HUES6 (cell line): ENCODE measurements around the gene TMEM88.
A peak's percentile ranks its signal among the peaks of the same experiment; 100 is the strongest.

Experiments used
- H3K27ac ChIP-seq: 2 replicates; pipeline ENCODE4 v1.7.0; 2013; ENCODE audit warnings: low read depth, mild to moderate bottlenecking, low read length, inconsistent platforms
- H3K27me3 ChIP-seq: 2 replicates; pipeline ENCODE4 v1.6.1; 2013; ENCODE audit warnings: low read length; ENCODE audit not compliant: control insufficient read depth, insufficient read depth
- H3K36me3 ChIP-seq: 2 replicates; pipeline ENCODE4 v1.6.1; 2013; ENCODE audit warnings: low read length; ENCODE audit not compliant: control insufficient read depth, insufficient read depth
- H3K4me1 ChIP-seq: 2 replicates; pipeline ENCODE4 v1.6.1; 2013; ENCODE audit warnings: low read length; ENCODE audit not compliant: control insufficient read depth, insufficient read depth
- H3K4me3 ChIP-seq: 2 replicates; pipeline ENCODE4 v1.5.1; 2013; ENCODE audit warnings: low read depth, low read length
- H3K9ac ChIP-seq: one replicate; pipeline ENCODE4 v1.6.1; 2013; ENCODE audit warnings: mild to moderate bottlenecking, low read length
- H3K9me3 ChIP-seq: 2 replicates; pipeline ENCODE4 v1.6.1; 2013; ENCODE audit warnings: low read depth, low read length; ENCODE audit not compliant: control insufficient read depth, insufficient read depth

Gene TMEM88

DNA sequence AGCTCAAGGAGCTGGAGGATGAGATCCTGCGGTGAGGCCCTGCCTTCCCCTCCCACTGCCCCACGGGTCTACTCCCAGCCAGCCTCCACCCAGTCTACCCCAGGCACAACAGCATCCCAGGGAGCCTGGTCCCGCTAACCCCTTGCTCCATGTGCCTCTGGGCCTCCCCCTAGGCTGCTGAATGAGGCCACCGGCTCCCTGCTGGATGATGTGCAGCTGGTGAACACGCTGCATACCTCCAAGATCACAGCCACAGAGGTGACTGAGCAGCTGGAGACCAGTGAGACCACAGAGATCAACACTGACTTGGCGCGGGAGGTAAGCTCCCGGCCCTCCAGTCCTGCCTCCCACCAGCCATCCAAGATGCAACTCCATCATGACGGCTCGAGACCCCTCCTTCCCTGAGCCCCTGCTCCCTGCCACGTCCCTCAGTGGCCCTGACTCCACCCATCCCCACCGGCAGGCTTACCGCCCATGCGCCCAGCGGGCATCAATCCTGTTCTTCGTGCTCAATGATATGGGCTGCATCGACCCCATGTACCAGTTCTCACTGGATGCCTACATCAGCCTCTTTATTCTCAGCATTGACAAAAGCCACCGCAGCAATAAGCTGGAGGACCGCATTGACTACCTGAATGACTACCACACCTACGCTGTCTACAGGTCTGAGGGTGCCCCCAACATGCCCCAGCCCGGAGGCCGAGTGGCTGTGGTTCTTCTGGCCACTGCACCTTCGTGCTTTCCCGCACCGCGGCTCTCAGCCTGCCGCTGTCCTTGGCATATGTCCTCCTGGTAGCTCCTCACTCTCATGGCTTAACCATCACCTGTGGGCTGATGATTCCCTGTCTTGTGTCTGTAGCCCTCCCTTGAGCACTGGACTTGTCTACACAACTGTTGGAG is 35.9 kb upstream of the TMEM88 start:
- no peak overlapping the region for H3K4me3 ChIP-seq
- H3K9me3 ChIP-seq: no peaks in the 10 kb centered on the region
- no peak overlapping the region for H3K9ac ChIP-seq
- H3K27ac ChIP-seq: no peak overlapping the region
- peaks cover 19% of the 10 kb centered on the region for H3K27me3 ChIP-seq
- H3K4me1 ChIP-seq: peaks cover 7% of the 10 kb centered on the region; the same call in 1 of the 2 replicates
- no peaks in the 10 kb centered on the region for H3K36me3 ChIP-seq

DNA sequence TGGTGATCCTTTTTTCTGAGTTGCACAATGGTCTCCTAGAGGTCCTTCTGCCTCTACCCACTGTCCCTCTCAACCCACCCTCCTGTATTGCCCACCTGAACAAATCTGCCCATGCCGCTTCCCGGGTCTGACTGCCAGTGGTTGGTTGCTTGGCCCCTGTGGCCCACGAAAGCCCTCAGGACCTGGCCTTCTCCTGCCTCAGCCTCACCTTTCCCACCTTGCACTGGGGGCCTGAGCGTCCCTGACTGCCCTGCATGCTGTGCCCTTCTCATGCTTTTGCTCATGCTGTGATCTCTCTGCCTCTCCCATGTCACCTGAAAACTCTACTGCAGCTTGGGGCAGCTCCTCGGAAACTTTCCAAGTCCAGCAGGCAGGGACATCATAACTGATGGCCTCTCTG is 34.6 kb upstream of the TMEM88 start:
- no peaks in the 10 kb centered on the region for H3K9me3 ChIP-seq
- H3K27ac ChIP-seq: no peak overlapping the region
- H3K9ac ChIP-seq: no peak overlapping the region
- peaks cover 8% of the 10 kb centered on the region; the same call in 1 of the 2 replicates for H3K4me1 ChIP-seq
- peaks cover 30% of the 10 kb centered on the region for H3K27me3 ChIP-seq
- no peaks in the 10 kb centered on the region for H3K36me3 ChIP-seq
- no peak overlapping the region for H3K4me3 ChIP-seq

DNA sequence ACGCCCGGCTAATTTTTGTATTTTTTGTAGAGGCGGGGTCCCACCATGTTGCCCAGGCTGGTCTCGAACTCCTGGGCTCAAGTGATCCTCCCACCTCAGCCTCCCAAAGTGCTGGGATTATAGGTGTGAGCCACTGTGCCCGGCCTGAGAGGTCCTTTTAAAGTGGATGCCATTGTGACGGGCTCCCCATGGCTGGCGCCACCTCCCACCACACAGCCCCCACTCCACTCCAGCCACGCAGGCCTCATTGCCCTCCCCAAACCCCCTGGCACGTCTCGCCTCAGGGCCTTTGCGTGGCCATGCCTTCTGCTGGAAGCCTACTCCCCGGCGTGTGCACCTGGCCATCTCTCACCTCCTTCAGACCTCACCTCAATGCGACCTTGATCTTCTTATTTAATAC is 32.7 kb upstream of the TMEM88 start:
- Histone ChIP-seq H3K9me3 (no peaks in the 10 kb centered on the region), H3K27ac (no peak overlapping the region), H3K9ac (no peak overlapping the region), H3K4me1 (peaks cover 8% of the 10 kb centered on the region; the same call in 1 of the 2 replicates), H3K4me3 (no peak overlapping the region), H3K27me3 (peaks cover 39% of the 10 kb centered on the region), H3K36me3 (no peaks in the 10 kb centered on the region)

DNA sequence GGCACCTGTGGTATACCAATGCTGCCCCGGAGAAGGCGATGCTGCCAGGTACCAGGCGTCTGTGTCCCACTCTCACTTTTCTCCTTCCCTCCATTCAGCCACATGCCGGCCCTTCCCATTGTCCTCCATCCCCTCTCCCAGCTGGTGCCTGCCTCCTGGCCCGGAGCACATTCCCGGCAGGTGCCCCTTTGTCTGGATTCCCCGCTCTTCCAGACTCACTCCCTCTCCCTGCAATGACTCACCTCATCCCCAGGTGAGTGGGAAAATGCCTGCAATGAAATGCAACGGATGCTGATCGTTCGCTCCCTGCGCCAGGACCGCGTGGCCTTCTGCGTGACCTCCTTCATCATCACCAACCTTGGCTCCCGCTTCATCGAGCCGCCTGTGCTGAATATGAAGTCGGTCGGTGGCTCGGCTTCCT is 31.3 kb upstream of the TMEM88 start:
- Histone ChIP-seq H3K36me3 (no peaks in the 10 kb centered on the region), H3K9ac (peak overlapping the region; percentile 27), H3K27ac (no peak overlapping the region), H3K27me3 (peaks cover 41% of the 10 kb centered on the region), H3K4me3 (peak overlapping the region; percentile 5; the same call in 1 of the 2 replicates), H3K4me1 (peaks cover 8% of the 10 kb centered on the region; the same call in 1 of the 2 replicates), H3K9me3 (no peaks in the 10 kb centered on the region)

DNA sequence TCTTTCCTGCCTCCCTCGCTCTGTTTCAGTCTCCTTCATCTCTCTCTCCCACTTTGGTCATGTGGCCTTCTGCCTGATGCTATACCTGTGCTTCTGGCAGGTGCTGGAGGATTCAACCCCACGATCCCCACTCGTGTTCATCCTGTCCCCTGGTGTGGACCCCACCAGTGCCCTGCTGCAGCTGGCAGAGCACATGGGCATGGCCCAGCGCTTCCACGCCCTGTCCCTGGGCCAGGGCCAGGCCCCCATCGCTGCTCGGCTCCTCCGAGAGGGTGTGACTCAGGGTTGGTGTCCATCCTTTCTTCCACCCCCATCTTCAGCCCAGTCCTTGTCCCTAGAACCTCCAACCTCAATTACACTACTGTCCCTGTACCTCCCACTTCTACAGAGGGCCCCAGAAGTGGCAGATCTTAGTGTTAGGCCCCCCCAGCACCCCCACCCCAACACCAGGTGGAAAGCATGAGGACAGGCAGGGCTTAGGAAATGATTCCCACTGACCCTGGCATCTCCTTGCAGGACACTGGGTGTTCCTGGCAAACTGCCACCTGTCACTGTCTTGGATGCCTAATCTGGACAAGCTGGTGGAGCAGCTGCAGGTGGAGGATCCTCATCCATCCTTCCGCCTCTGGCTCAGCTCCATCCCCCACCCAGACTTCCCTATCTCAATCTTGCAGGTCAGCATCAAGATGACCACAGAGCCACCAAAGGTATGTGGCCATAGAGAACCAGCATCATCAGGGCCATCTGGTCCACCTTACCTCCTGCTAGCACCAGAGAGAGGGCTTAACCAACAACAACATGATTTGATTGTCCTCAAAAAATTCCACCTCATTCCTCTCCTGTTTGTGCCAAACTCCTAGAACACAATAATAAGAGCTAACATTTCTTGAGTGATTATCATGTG is 30.6 kb upstream of the TMEM88 start:
- peak overlapping the region; percentile 5; the same call in 1 of the 2 replicates for H3K4me3 ChIP-seq
- H3K36me3 ChIP-seq: no peaks in the 10 kb centered on the region
- no peaks in the 10 kb centered on the region for H3K9me3 ChIP-seq
- peaks cover 8% of the 10 kb centered on the region; the same call in 1 of the 2 replicates for H3K4me1 ChIP-seq
- H3K9ac ChIP-seq: peak overlapping the region; percentile 27
- H3K27me3 ChIP-seq: peaks cover 35% of the 10 kb centered on the region
- no peak overlapping the region for H3K27ac ChIP-seq

DNA sequence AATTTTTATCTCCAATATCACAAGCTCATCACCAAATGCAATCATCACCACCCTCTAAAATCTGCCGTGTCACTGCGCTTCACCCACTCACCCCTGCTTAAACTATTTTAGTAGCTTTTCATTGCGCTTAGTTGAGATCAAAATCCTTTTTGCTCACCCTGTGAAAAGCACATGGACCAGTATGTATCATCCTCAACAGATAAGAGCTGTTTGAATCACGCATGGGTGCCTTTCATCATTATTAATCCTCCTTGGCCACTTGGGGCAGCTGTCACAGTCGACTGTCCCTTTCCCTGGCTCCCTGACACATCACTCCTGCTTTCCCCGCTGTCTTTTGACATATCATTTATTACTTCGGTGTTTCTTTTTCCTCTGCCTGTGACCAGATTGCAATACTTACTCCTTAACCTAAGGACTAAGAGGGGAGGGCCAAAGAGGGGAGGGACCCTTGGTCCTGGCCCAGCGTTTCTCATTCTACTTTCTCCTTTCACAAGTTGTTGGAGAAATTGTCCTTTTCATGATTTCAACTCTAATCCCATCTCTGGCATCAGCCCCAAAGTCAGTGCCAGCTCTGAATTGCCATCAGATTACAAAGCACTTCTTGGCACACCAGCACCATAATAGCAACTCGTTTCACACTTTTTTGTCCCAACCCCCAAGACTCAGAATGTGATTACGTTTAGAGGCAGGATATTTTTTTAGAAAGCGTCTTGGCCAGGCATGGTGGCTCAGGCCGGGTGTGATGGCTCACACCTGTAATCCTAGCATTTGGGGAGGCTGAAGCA is 29.5 kb upstream of the TMEM88 start:
- Histone ChIP-seq H3K9ac (no peak overlapping the region), H3K9me3 (no peaks in the 10 kb centered on the region), H3K27me3 (peaks cover 36% of the 10 kb centered on the region), H3K27ac (no peak overlapping the region), H3K4me1 (peaks cover 8% of the 10 kb centered on the region; the same call in 1 of the 2 replicates), H3K4me3 (no peak overlapping the region), H3K36me3 (no peaks in the 10 kb centered on the region)

DNA sequence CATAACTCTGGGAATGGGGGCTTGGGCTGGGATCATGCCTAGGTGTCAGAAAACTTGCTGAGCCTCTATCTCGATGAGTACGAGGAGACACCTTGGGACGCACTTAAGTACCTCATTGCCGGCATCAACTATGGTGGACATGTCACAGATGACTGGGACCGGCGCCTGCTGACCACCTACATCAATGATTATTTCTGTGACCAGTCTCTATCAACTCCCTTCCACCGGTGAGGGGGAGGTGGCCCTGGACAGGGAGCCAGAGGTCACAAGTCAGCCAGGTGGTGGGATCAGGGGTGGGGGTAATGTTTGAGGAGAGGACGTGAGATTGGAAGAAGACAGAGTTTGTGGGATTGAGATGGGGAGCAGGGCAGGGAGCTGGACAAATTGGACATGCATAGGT is 24.2 kb upstream of the TMEM88 start:
- H3K27me3 ChIP-seq: peaks cover 44% of the 10 kb centered on the region
- H3K4me1 ChIP-seq: peaks cover 8% of the 10 kb centered on the region
- no peaks in the 10 kb centered on the region for H3K9me3 ChIP-seq
- no peak overlapping the region for H3K27ac ChIP-seq
- no peaks in the 10 kb centered on the region for H3K36me3 ChIP-seq
- no peak overlapping the region for H3K9ac ChIP-seq
- no peak overlapping the region for H3K4me3 ChIP-seq

DNA sequence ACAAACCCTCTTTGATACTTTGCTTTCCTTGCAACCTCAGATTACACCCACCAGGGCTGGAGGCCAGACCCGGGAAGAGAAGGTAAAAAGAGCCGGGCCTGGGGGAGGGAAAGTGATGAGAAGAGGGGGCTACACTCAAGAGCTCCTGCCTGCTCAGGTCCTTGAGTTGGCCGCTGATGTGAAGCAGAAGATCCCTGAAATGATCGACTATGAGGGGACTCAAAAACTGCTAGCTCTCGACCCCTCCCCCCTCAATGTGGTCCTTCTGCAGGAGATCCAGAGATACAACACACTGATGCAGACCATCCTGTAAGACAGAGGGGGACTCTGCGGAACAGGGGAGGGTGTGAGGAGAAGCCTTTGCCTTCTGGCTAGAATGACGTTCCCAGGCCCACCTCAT is 23.6 kb upstream of the TMEM88 start:
- Histone ChIP-seq H3K4me3 (no peak overlapping the region), H3K9me3 (no peaks in the 10 kb centered on the region), H3K9ac (no peak overlapping the region), H3K27me3 (peaks cover 43% of the 10 kb centered on the region), H3K4me1 (peaks cover 8% of the 10 kb centered on the region), H3K36me3 (no peaks in the 10 kb centered on the region), H3K27ac (no peak overlapping the region)

DNA sequence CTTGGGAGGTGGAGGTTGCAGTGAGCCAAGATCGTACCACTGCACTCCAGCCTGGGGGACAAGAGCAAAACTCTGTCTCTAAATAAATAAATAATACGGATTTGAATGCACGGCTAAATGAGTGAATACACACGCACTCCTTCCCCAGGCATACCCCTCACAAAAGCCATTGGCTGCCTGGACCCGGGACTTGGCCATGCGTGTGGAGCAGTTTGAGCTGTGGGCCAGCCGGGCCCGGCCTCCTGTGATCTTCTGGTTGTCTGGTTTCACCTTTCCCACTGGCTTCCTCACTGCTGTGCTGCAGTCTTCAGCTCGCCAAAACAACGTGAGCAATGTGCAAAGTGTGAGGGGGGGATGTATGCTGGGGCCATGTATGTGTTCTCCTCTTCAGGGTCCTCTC is 22.4 kb upstream of the TMEM88 start:
- peaks cover 39% of the 10 kb centered on the region for H3K27me3 ChIP-seq

DNA sequence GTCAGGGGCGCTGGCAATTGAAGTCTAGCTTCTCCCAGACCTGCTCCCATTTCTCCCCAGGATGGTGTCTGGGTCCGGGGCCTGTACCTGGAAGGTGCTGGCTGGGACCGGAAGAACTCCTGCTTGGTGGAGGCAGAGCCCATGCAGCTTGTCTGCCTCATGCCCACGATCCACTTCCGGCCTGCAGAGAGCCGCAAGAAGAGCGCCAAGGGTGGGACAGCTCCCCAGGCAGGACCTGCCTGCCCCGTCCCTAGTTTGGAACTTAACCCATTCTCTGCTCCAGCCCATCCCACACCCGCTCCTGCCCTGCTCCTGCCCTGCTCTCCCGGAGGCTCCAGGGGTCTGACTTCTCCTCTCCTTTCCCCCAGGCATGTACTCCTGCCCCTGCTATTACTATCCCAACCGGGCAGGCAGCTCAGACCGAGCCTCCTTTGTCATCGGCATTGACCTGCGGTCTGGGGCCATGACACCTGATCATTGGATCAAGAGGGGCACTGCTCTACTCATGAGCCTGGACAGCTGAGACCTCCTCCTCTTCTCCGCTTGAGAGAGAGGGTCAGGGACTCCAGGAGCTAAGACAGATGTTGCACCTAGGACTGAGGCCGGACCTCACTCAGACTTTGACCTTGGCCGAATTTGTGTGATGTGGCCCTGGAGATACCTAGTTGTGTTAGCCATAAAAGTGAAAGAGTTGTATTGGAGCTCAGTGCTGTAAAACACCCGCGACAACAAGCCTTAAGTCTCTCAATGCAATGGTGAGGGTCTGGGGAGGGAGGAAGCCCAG is 21.7 kb upstream of the TMEM88 start:
- Histone ChIP-seq H3K36me3 (no peaks in the 10 kb centered on the region), H3K27ac (no peak overlapping the region), H3K4me3 (peak overlapping the region; percentile 69), H3K27me3 (peaks cover 37% of the 10 kb centered on the region), H3K9ac (no peak overlapping the region), H3K4me1 (peaks cover 15% of the 10 kb centered on the region), H3K9me3 (no peaks in the 10 kb centered on the region)

More for the DNA sequence above, 22.4 kb upstream of the TMEM88 start:
- Histone ChIP-seq H3K4me1 (peaks cover 11% of the 10 kb centered on the region), H3K9ac (no peak overlapping the region), H3K4me3 (no peak overlapping the region), H3K27ac (no peak overlapping the region), H3K36me3 (no peaks in the 10 kb centered on the region), H3K9me3 (no peaks in the 10 kb centered on the region)
